GM18867 (cell line): ENCODE data around the gene FLVCR2.
A peak's percentile ranks its signal among the peaks of the same experiment; 100 is the strongest.

Experiments
- ATAC-seq: cut with Tn5 transposase; IDR thresholded peaks from one replicate; pipeline ENCODE4 v1.9.1; 2021; ENCODE audit warnings: mild to moderate bottlenecking, moderate library complexity; ENCODE audit not compliant: unreplicated experiment

The FLVCR2 gene, protein sequence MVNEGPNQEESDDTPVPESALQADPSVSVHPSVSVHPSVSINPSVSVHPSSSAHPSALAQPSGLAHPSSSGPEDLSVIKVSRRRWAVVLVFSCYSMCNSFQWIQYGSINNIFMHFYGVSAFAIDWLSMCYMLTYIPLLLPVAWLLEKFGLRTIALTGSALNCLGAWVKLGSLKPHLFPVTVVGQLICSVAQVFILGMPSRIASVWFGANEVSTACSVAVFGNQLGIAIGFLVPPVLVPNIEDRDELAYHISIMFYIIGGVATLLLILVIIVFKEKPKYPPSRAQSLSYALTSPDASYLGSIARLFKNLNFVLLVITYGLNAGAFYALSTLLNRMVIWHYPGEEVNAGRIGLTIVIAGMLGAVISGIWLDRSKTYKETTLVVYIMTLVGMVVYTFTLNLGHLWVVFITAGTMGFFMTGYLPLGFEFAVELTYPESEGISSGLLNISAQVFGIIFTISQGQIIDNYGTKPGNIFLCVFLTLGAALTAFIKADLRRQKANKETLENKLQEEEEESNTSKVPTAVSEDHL

GRCh38 chr14:75578102-75578785 is at the start of gene FLVCR2:
Gene FLVCR2 (plus strand): TSS chr14:75578620. CDS start chr14:75578973, 353 bp downstream.
- ATAC-seq: peak; percentile 40

DNA sequence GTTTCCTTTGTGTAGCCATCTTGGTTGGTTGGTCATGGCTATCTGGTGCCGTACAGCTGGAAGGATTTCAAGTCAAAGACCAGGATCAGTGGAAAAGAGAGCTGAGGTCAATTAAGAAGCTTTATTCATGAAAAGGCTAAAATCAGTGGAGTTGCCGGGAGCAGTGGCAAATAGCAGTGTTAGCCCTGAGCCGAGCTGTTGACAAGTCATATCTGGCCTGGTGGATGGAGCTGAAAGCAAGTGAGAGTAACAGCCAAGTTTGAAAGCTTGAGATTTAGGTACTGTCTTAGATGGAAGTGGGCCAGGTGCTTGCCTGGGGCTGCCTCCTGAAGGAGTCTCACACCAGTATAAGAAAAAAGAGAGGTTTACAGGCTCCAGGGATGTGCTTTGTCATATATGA is 47.2 kb upstream of the FLVCR2 start:
- no peak for ATAC-seq

- ATAC-seq: no peak
These were observed 46.6 kb upstream of the FLVCR2 start for GRCh38 chr14:75531660-75532317.

DNA sequence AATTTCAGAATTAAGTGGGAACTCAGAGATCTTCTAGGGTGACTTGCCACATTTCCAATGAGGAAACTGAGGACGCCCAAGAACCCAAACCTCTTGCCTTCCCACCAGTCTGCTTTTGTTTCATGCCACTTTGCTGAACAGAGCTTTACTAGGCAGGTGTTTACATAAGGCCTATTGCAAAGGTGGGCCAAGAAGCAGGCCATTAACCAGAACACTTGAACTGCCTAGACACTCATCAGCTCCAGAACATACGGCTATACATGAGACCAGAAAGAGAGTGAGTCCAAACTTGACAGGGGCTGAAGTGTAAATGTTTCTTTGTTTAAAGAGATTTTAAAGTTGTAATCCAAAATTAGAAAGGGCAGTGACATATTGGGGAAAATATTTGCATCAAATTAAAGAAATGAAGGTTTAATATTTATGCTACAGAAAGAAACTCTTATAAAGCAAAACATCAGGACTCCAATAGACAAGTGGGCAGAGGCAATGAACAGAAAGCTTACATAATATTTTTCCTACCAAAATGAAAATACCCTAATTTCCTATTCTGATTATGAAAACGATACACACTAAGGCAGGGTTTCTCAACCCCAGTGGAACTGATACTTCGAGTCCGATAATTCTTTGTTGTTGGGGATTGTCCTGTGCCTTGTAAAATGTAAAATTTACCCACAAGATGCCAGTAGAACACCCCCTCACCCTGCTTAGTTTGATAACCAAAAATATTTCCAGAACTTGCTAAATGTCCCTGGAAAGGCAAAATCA is 44.4 kb upstream of the FLVCR2 start:
- ATAC-seq: no peak

DNA sequence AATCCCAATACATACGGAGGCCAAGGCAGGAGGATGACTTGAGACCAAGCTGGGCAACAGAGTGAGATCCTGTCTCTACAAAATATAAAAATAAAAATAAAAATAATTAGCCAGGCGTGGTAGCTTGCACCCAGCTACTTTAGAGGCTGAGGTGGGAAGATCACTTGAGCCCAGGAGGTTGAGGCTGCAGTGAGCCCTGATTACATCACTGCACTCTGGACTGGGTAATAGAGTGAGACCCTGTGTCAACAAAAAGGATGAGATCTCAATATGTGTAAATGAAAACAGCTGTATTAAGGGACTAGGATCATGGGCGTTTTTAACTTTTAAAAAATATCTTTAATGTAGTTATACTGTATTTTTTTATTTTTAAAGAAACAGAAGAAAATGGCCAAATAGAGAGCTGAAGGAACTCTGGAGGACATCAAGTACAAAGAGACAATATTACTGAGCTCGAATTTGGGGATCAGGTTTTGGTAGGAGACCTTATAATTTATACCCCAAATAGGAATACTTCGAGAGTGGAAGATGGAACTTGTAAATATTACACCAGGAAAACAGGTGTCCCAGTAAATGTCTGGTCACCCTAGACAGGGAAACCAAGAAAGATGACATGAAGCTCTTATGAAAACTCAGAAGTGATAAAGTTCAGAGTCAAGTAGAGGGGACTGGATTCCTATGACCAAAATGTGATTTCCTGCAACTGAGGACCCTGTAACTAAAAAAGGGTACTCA is 43.1 kb upstream of the FLVCR2 start:
- ATAC-seq: no peak

DNA sequence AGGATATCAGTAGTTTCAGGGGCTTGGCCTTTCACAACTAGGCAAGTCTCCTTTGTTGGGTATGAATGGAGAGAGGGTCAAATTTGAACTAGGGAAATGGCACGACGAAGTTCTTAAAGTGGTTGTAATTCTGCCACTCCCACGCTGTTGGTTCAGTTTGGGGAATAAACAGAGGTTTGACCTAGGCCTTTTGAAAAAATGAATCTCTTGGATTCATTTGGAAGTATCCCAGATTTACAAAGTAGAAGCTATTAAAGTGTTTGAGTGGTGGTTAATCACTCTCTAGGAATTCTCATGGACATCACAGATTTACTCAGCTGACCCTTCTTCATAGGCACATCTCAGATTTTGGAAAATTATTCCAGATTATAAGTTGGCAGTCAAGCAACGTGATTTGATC is 41.3 kb upstream of the FLVCR2 start:
- ATAC-seq: no peak

GRCh38 chr14:75539162-75539560 is 39.3 kb upstream of the FLVCR2 start:
- peak; percentile 1 for ATAC-seq

DNA sequence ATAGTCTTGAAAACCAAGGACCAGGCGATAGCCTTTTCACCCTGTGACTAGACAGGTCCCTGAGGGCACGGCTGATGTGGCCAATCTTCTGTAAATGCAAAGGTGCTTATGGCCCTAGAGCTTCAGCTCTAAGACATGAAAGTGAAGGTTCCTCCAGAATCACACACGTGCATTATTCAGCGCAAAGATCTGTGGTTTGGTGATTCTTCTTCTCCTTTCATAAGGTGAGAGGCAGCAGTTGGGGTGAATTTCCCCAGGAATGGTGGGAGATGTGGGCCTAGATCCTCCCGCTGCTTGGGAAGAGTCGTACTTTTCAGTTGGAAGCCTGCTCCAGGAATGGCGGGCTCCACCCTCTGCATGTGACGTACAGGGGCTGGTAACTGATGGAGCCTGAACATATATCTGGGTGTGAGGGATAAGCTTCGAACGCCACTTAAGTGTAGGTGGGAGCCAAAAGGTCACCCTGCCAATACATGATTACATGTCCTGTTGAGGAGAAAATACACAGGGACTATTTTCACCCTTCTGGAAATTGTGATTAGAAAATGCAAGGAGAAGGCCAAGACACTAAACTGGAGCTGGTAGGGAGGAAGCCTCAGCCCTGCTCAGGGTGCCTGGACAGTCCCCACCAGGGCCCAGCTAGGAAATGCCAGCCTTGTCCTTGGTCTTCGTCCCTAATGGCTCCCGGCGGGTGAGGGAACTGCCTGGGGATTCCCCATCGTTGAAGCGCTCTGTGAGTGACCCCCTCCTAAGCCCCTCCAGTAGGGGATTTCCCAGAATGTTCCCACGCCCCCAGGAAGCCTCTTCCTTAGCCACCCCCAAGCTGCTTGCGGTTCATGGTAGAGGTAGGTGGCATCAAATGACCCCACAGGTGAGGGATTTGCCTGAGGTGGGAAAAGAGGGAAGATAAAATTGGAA is 38.6 kb upstream of the FLVCR2 start:
- ATAC-seq: peak; percentile 70

DNA sequence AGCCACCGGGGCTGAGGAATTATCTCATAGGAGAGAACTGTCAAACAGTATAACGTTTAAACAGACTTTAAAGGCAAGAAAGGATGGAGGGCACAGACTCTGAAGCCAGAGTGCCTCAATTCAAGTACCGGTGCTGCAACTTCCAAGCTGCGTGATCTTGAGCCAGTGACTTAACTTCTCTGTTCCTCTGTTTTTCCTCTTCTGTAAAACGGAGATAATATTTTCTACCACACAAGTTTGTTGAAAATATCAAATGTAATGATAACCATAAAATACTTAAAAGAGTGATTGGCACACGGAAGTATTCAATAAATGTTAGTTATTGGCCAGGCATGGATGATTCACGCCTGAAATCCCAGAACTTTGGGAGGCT is 38.0 kb upstream of the FLVCR2 start:
- ATAC-seq: no peak

DNA sequence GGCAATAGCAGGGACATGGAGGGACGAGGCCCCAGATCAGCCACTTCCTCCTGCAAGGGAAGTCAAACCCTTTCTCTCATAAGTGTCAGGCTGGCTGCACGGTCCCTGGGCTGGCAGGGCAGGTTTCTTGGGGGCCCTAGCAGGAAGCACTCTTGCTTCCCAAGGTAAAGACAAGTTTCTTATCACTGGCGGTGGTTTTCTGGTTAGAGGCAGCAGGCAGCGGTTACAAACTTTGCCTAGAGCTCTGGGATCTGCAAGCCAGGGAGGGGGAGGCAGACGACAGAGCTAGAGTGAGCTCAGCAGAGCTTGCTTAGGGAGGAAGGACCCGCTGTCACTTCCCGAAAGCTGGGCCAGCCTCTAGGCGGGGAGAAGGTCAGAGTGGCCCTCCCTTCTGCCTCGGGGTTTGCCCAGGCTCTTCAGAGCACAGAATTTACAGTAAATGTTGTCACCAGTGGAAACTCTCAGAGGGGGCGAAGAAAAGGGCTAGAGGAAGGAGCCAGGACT is 35.8 kb upstream of the FLVCR2 start:
- peak; percentile 57 for ATAC-seq

GRCh38 chr14:75543253-75543652 is 35.2 kb upstream of the FLVCR2 start:
- peak; percentile 6 for ATAC-seq

- no peak for ATAC-seq
These were observed 34.6 kb upstream of the FLVCR2 start for GRCh38 chr14:75543786-75544185.

GRCh38 chr14:75545907-75546306 is 32.5 kb upstream of the FLVCR2 start:
- ATAC-seq: no peak

GRCh38 chr14:75547552-75548250 is 30.7 kb upstream of the FLVCR2 start:
- no peak for ATAC-seq

- no peak for ATAC-seq
These were observed 29.9 kb upstream of the FLVCR2 start for GRCh38 chr14:75548544-75548943.

- ATAC-seq: no peak
These were observed 29.3 kb upstream of the FLVCR2 start for GRCh38 chr14:75549169-75549568.

DNA sequence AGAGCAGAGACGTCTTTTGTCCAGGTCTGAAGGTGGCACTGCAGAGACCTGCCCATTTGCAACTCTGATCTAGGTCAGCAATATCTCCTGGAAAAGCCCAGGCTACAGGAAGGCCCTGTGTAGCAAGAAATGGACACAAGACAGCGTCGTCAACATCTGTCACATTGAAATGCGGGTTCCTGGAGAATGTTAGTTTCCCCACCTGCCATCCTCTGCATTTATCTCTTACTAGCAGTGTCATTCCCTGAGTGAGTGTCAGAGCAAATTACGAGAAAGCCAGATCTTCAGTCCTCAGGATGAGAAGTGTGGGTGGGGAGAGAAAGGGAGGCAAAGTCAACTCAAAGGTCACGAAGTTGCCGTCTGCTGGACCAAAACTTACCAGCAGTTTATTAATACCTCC is 27.4 kb upstream of the FLVCR2 start:
- no peak for ATAC-seq

- no peak for ATAC-seq
These were observed 25.3 kb upstream of the FLVCR2 start for GRCh38 chr14:75553157-75553556.
